Vagina (tissue), 2 donors: Measurements from ENCODE around the gene ART3. TPM values are rescaled to one million over a fixed set of nuclear protein-coding genes. Genes with fewer than 3 reads are reported as not detected.

Source experiments
- DNase-seq, 2 donors: peaks; one replicate each; pipeline ENCODE4 v3.0.0-alpha.2; 2017; ENCODE audit errors: extremely low spot score in 2 of 2
- H3K27ac ChIP-seq: fragments of 200-600 bp; sonication (generic); one replicate; pipeline ENCODE4 v1.5.1; 2019
- H3K27me3 ChIP-seq: fragments of 200-600 bp; sonication (generic); one replicate; pipeline ENCODE4 v1.5.1; 2019
- H3K36me3 ChIP-seq, 2 donors: fragments of 200-600 bp; sonication (generic); one replicate each; pipeline ENCODE4 v1.5.1; 2017 to 2019
- H3K4me1 ChIP-seq: fragments of 200-600 bp; sonication (generic); one replicate; pipeline ENCODE4 v1.5.1; 2019
- H3K4me3 ChIP-seq, 2 donors: fragments of 200-600 bp; sonication (generic); 1 replicate in 1 of 2; 2 replicates in 1 of 2; pipeline ENCODE4 v1.5.1; 2016 to 2019
- H3K9me3 ChIP-seq: fragments of 200-600 bp; sonication (generic); one replicate; pipeline ENCODE4 v1.5.1; 2019
- CTCF ChIP-seq, 3 experiments: fragments of 450-650 bp in 2 of 3; fragments of 200-600 bp in 1 of 3; sonication (generic) in 1 of 3; IDR thresholded peaks; one replicate each; pipeline ENCODE4 v1.5.1; 2017 to 2019; ENCODE audit warnings: antibody characterized with exemption in 3 of 3, mild to moderate bottlenecking in 2 of 3, moderate library complexity in 2 of 3
- POLR2A ChIP-seq, 2 donors: fragments of 450-650 bp; IDR thresholded peaks; one replicate each; pipeline ENCODE4 v1.6.1; 2017; ENCODE audit warnings: antibody characterized with exemption in 2 of 2, mild to moderate bottlenecking in 2 of 2, moderate library complexity in 2 of 2
- POLR2AphosphoS5 ChIP-seq, 2 donors: sonication (generic); formaldehyde crosslinking; IDR thresholded peaks; one replicate each; pipeline ENCODE4 v1.9.0; 2017; ENCODE audit warnings: antibody characterized with exemption in 2 of 2, mild to moderate bottlenecking in 2 of 2, low read depth in 1 of 2; ENCODE audit not compliant: insufficient read depth in 1 of 2
- intact Hi-C: fragments of 100-400 bp; cut with DNase I; formaldehyde crosslinking; loops from one replicate; pipeline ENCODE4 v1.15.1; 2023
- total RNA-seq: library from RNA; depleted of rRNA; stranded (reverse); fragments of >200 nt; gene quantifications from one replicate; pipeline ENCODE4 v1.2.3, GENCODE V29; 2016

The ART3 gene
- total RNA-seq, 1 donor from 2014 or later, result 0.74 TPM

- H3K27ac ChIP-seq, result no peak overlapping the region
- H3K27me3 ChIP-seq, result no peaks in the 10 kb centered on the region
- intact Hi-C loops, result no loop called here
- DNase-seq, result no peak
- H3K4me3 ChIP-seq, result no peak overlapping the region
- H3K36me3 ChIP-seq, result peaks cover 5 to 64% of the 10 kb centered on the region in 2 donors
- TF ChIP-seq POLR2A (IDR thresholded peaks at IDR 0.05), result no peak
- TF ChIP-seq CTCF (IDR thresholded peaks at IDR 0.05), result no peak
- TF ChIP-seq POLR2AphosphoS5 (IDR thresholded peaks at IDR 0.05; ENCODE audit: insufficient read depth in 1 of 2, low read depth in 1 of 2), result no peak
- H3K4me1 ChIP-seq, result no peaks in the 10 kb centered on the region
- no peaks in the 10 kb centered on the region for H3K9me3 ChIP-seq
Measured at GRCh38 chr4:76117536-76117935, 43.0 kb downstream of the ART3 start.

GRCh38 chr4:76120199-76120598 is 45.7 kb downstream of the ART3 start:
- DNase-seq, result no peak
- no peaks in the 10 kb centered on the region for H3K4me1 ChIP-seq
- no peak overlapping the region for H3K4me3 ChIP-seq
- no peaks in the 10 kb centered on the region for H3K9me3 ChIP-seq
- TF ChIP-seq POLR2AphosphoS5 (IDR thresholded peaks at IDR 0.05; ENCODE audit: insufficient read depth in 1 of 2, low read depth in 1 of 2) (no peak), POLR2A (IDR thresholded peaks at IDR 0.05) (no peak), CTCF (IDR thresholded peaks at IDR 0.05) (no peak)
- H3K27me3 ChIP-seq, result no peaks in the 10 kb centered on the region
- intact Hi-C loops, result no loop called here
- no peak overlapping the region for H3K27ac ChIP-seq
- peaks cover 5 to 66% of the 10 kb centered on the region in 2 donors for H3K36me3 ChIP-seq

- H3K36me3 ChIP-seq, result peaks cover 4 to 33% of the 10 kb centered on the region in 2 donors
Measured at GRCh38 chr4:76125816-76126215, 51.3 kb downstream of the ART3 start.

GRCh38 chr4:76127754-76128153 is 53.2 kb downstream of the ART3 start:
- DNase-seq, result no peak
- no peaks in the 10 kb centered on the region for H3K27me3 ChIP-seq
- H3K9me3 ChIP-seq, result no peaks in the 10 kb centered on the region
- intact Hi-C loops, result no loop called here
- peaks cover 4 to 32% of the 10 kb centered on the region in 2 donors for H3K36me3 ChIP-seq
- no peak overlapping the region for H3K4me3 ChIP-seq
- no peaks in the 10 kb centered on the region for H3K4me1 ChIP-seq
- TF ChIP-seq POLR2A (IDR thresholded peaks at IDR 0.05), result no peak
- no peak for TF ChIP-seq CTCF (IDR thresholded peaks at IDR 0.05)
- TF ChIP-seq POLR2AphosphoS5 (IDR thresholded peaks at IDR 0.05; ENCODE audit: insufficient read depth in 1 of 2, low read depth in 1 of 2), result no peak
- H3K27ac ChIP-seq, result no peak overlapping the region

More at GRCh38 chr4:76125816-76126215, 51.3 kb downstream of the ART3 start:
- Histone ChIP-seq H3K27ac (no peak overlapping the region), H3K4me3 (no peak overlapping the region), H3K4me1 (no peaks in the 10 kb centered on the region), H3K9me3 (no peaks in the 10 kb centered on the region), H3K27me3 (no peaks in the 10 kb centered on the region)
- DNase-seq, result no peak
- intact Hi-C loops, result no loop called here
- TF ChIP-seq CTCF (IDR thresholded peaks at IDR 0.05), result no peak
- TF ChIP-seq POLR2AphosphoS5 (IDR thresholded peaks at IDR 0.05; ENCODE audit: insufficient read depth in 1 of 2, low read depth in 1 of 2), result no peak
- no peak for TF ChIP-seq POLR2A (IDR thresholded peaks at IDR 0.05)

- no peak for DNase-seq
- no peak overlapping the region for H3K4me3 ChIP-seq
- TF ChIP-seq POLR2A (IDR thresholded peaks at IDR 0.05), result no peak
- TF ChIP-seq POLR2AphosphoS5 (IDR thresholded peaks at IDR 0.05; ENCODE audit: insufficient read depth in 1 of 2, low read depth in 1 of 2), result no peak
- TF ChIP-seq CTCF (IDR thresholded peaks at IDR 0.05), result no peak
- H3K27me3 ChIP-seq, result no peaks in the 10 kb centered on the region
- H3K36me3 ChIP-seq, result peaks cover 0 to 17% of the 10 kb centered on the region in 2 donors
- intact Hi-C loops, result no loop called here
- no peaks in the 10 kb centered on the region for H3K9me3 ChIP-seq
- no peak overlapping the region for H3K27ac ChIP-seq
- peaks cover 11% of the 10 kb centered on the region for H3K4me1 ChIP-seq
Measured at GRCh38 chr4:76141241-76141640, 66.7 kb downstream of the ART3 start.
